Measurements from ENCODE around the gene APOA4.
A peak's percentile ranks its signal among the peaks of the same experiment; 100 is the strongest.

APOA4 gene

GRCh38 chr11:116823031-116823843, at the start of gene APOA4:
Gene APOA4, minus strand, starts transcription at chr11:116823304. Its CDS starts 113 bp downstream, at chr11:116823191.
- DNase-seq, result no peak

- DNase-seq, result no peak
Measured at GRCh38 chr11:116871248-116871647, 48.1 kb upstream of the APOA4 start.

- no peak for DNase-seq
Measured at GRCh38 chr11:116870054-116870453, 47.0 kb upstream of the APOA4 start.

- no peak for DNase-seq
Measured at GRCh38 chr11:116869610-116870009, 46.5 kb upstream of the APOA4 start.

GRCh38 chr11:116868066-116868465, 45.0 kb upstream of the APOA4 start:
- DNase-seq, result no peak

GRCh38 chr11:116867619-116868018, 44.5 kb upstream of the APOA4 start:
- no peak for DNase-seq

GRCh38 chr11:116866804-116867455, 43.8 kb upstream of the APOA4 start:
- no peak for DNase-seq

GRCh38 chr11:116865696-116866095, 42.6 kb upstream of the APOA4 start:
- no peak for DNase-seq

- DNase-seq, result no peak
Measured at GRCh38 chr11:116864531-116864930, 41.4 kb upstream of the APOA4 start.

- DNase-seq, result no peak
Measured at GRCh38 chr11:116862951-116863350, 39.8 kb upstream of the APOA4 start.

- DNase-seq, result peak; percentile 5
Measured at GRCh38 chr11:116862185-116862584, 39.1 kb upstream of the APOA4 start.

- DNase-seq, result no peak
Measured at GRCh38 chr11:116861539-116861938, 38.4 kb upstream of the APOA4 start.

GRCh38 chr11:116860303-116860702, 37.2 kb upstream of the APOA4 start:
- DNase-seq, result no peak

- DNase-seq, result no peak
Measured at GRCh38 chr11:116859175-116859574, 36.1 kb upstream of the APOA4 start.

- DNase-seq, result no peak
Measured at GRCh38 chr11:116857936-116858335, 34.8 kb upstream of the APOA4 start.

GRCh38 chr11:116857316-116857715, 34.2 kb upstream of the APOA4 start:
- DNase-seq, result no peak

- DNase-seq, result no peak
Measured at GRCh38 chr11:116856423-116856822, 33.3 kb upstream of the APOA4 start.

- no peak for DNase-seq
Measured at GRCh38 chr11:116855413-116855812, 32.3 kb upstream of the APOA4 start.

- DNase-seq, result no peak
Measured at GRCh38 chr11:116853461-116854073, 30.5 kb upstream of the APOA4 start.

- no peak for DNase-seq
Measured at GRCh38 chr11:116852261-116853031, 29.3 kb upstream of the APOA4 start.

GRCh38 chr11:116851626-116852025, 28.5 kb upstream of the APOA4 start:
- no peak for DNase-seq

GRCh38 chr11:116849486-116849885, 26.4 kb upstream of the APOA4 start:
- DNase-seq, result no peak

- DNase-seq, result no peak
Measured at GRCh38 chr11:116849060-116849459, 26.0 kb upstream of the APOA4 start.

All from NCI-H446 treated with DMSO at 0.1 percent for 48 hours (cell line).